IPS-15b (cell line): ENCODE results near the gene TRAFD1.
"Not testable (repeated sequence)": the region's sequence is repeated elsewhere in the genome, so short reads cannot be mapped to it uniquely, and the experiment has no call there.

ENCODE experiments used
- H3K27me3 ChIP-seq: one replicate; pipeline ENCODE4 v1.6.1; 2013; ENCODE audit warnings: low read length; ENCODE audit not compliant: control insufficient read depth, insufficient read depth
- H3K36me3 ChIP-seq: one replicate; pipeline ENCODE4 v1.6.1; 2013; ENCODE audit warnings: low read length; ENCODE audit not compliant: control insufficient read depth, insufficient read depth
- H3K4me1 ChIP-seq: one replicate; pipeline ENCODE4 v1.6.1; 2013; ENCODE audit warnings: mild to moderate bottlenecking, low read length; ENCODE audit not compliant: control insufficient read depth, insufficient read depth
- H3K4me3 ChIP-seq: one replicate; pipeline ENCODE4 v1.5.1; 2013; ENCODE audit warnings: low read depth, low read length
- H3K9ac ChIP-seq: one replicate; pipeline ENCODE4 v1.6.1; 2013; ENCODE audit warnings: low read depth, mild to moderate bottlenecking, low read length
- H3K9me3 ChIP-seq: one replicate; pipeline ENCODE4 v1.6.1; 2013; ENCODE audit warnings: mild to moderate bottlenecking, low read length; ENCODE audit not compliant: control insufficient read depth, insufficient read depth

TRAFD1 gene

GRCh38 chr12:112125250-112125999, at the start of gene TRAFD1:
Gene TRAFD1 (plus strand): TSS chr12:112125560. CDS start chr12:112130523, 4,963 bp downstream.
- Histone ChIP-seq H3K36me3 (no peaks in the 10 kb centered on the region), H3K27me3 (no peaks in the 10 kb centered on the region), H3K4me3 (peak within 1 kb of the TSS; percentile 91), H3K9ac (peak within 1 kb of the TSS; percentile 73), H3K4me1 (peaks cover 13% of the 10 kb centered on the region), H3K9me3 (no peaks in the 10 kb centered on the region)

- no peaks in the 10 kb centered on the region for H3K27me3 ChIP-seq
- H3K4me3 ChIP-seq, result no peak overlapping the region
- H3K9ac ChIP-seq, result no peak overlapping the region
- no peaks in the 10 kb centered on the region for H3K9me3 ChIP-seq
- H3K36me3 ChIP-seq, result peaks cover 28% of the 10 kb centered on the region
- H3K4me1 ChIP-seq, result no peaks in the 10 kb centered on the region
Observed at GRCh38 chr12:112087055-112087850, 38.1 kb upstream of the TRAFD1 start.

- Histone ChIP-seq H3K4me1 (no peaks in the 10 kb centered on the region), H3K27me3 (no peaks in the 10 kb centered on the region), H3K4me3 (no peak overlapping the region), H3K36me3 (peaks cover 31% of the 10 kb centered on the region), H3K9me3 (no peaks in the 10 kb centered on the region), H3K9ac (no peak overlapping the region)
Observed at GRCh38 chr12:112087851-112088250, 37.5 kb upstream of the TRAFD1 start.

- H3K36me3 ChIP-seq, result peaks cover 41% of the 10 kb centered on the region
- H3K9me3 ChIP-seq, result no peaks in the 10 kb centered on the region
- no peaks in the 10 kb centered on the region for H3K27me3 ChIP-seq
- H3K4me3 ChIP-seq, result no peak overlapping the region
- H3K9ac ChIP-seq, result no peak overlapping the region
- H3K4me1 ChIP-seq, result no peaks in the 10 kb centered on the region
Observed at GRCh38 chr12:112091563-112091962, 33.8 kb upstream of the TRAFD1 start.

- no peaks in the 10 kb centered on the region for H3K9me3 ChIP-seq
- H3K36me3 ChIP-seq, result peaks cover 32% of the 10 kb centered on the region
- H3K4me3 ChIP-seq, result no peak overlapping the region
- H3K4me1 ChIP-seq, result no peaks in the 10 kb centered on the region
- no peaks in the 10 kb centered on the region for H3K27me3 ChIP-seq
- H3K9ac ChIP-seq, result no peak overlapping the region
Observed at GRCh38 chr12:112096070-112096469, 29.3 kb upstream of the TRAFD1 start.

GRCh38 chr12:112096667-112097066, 28.7 kb upstream of the TRAFD1 start:
- Histone ChIP-seq H3K4me3 (no peak overlapping the region), H3K4me1 (no peaks in the 10 kb centered on the region), H3K9ac (no peak overlapping the region), H3K36me3 (peaks cover 28% of the 10 kb centered on the region), H3K9me3 (no peaks in the 10 kb centered on the region), H3K27me3 (no peaks in the 10 kb centered on the region)

GRCh38 chr12:112097641-112098040, 27.7 kb upstream of the TRAFD1 start:
- H3K4me3 ChIP-seq, result no peak overlapping the region
- no peaks in the 10 kb centered on the region for H3K9me3 ChIP-seq
- no peaks in the 10 kb centered on the region for H3K4me1 ChIP-seq
- peaks cover 21% of the 10 kb centered on the region for H3K36me3 ChIP-seq
- H3K9ac ChIP-seq, result no peak overlapping the region
- H3K27me3 ChIP-seq, result no peaks in the 10 kb centered on the region

GRCh38 chr12:112100500-112100899, 24.9 kb upstream of the TRAFD1 start:
- H3K36me3 ChIP-seq, result peaks cover 15% of the 10 kb centered on the region
- H3K4me1 ChIP-seq, H3K4me3 ChIP-seq, H3K27me3 ChIP-seq, H3K9me3 ChIP-seq, H3K9ac ChIP-seq: not testable (repeated sequence)

GRCh38 chr12:112102127-112102526, 23.2 kb upstream of the TRAFD1 start:
- no peaks in the 10 kb centered on the region for H3K27me3 ChIP-seq
- no peak overlapping the region for H3K4me3 ChIP-seq
- H3K36me3 ChIP-seq, result peaks cover 3% of the 10 kb centered on the region
- no peaks in the 10 kb centered on the region for H3K9me3 ChIP-seq
- H3K9ac ChIP-seq, result no peak overlapping the region
- peaks cover 7% of the 10 kb centered on the region for H3K4me1 ChIP-seq

- H3K4me3 ChIP-seq, H3K9me3 ChIP-seq, H3K4me1 ChIP-seq, H3K9ac ChIP-seq, H3K36me3 ChIP-seq, H3K27me3 ChIP-seq: not testable (repeated sequence)
Observed at GRCh38 chr12:112102746-112103145, 22.6 kb upstream of the TRAFD1 start.

GRCh38 chr12:112103758-112104503, 21.4 kb upstream of the TRAFD1 start:
- Histone ChIP-seq H3K4me1 (peaks cover 9% of the 10 kb centered on the region), H3K4me3 (no peak overlapping the region), H3K9ac (no peak overlapping the region), H3K36me3 (peaks cover 2% of the 10 kb centered on the region), H3K9me3 (no peaks in the 10 kb centered on the region), H3K27me3 (no peaks in the 10 kb centered on the region)
